ENCODE measurements around the gene ERRFI1. TPM values are rescaled to one million over a fixed set of nuclear protein-coding genes. Genes with fewer than 3 reads are reported as not detected.
"Not testable (repeated sequence)": the region's sequence is repeated elsewhere in the genome, so short reads cannot be mapped to it uniquely, and the experiment has no call there.

Gene ERRFI1, protein sequence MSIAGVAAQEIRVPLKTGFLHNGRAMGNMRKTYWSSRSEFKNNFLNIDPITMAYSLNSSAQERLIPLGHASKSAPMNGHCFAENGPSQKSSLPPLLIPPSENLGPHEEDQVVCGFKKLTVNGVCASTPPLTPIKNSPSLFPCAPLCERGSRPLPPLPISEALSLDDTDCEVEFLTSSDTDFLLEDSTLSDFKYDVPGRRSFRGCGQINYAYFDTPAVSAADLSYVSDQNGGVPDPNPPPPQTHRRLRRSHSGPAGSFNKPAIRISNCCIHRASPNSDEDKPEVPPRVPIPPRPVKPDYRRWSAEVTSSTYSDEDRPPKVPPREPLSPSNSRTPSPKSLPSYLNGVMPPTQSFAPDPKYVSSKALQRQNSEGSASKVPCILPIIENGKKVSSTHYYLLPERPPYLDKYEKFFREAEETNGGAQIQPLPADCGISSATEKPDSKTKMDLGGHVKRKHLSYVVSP
- total RNA-seq (100 to 1,000 TPM; 153 to 258 TPM), polyA plus RNA-seq (10 to 100 TPM; 33.3 to 87.6 TPM)
- long read RNA-seq, donor 1, transcript ERRFI1-201 (4 exons, 3,104 nt): major isoform, 27 of 76 reads
- long read RNA-seq, donor 1, partial matches to known transcripts: 27 of 76 reads
- long read RNA-seq, donor 1, other reads (novel, unspliced or antisense): 16 of 76 reads
- long read RNA-seq, donor 2, transcript ERRFI1-201 (4 exons, 3,104 nt): major isoform, 27 of 53 reads
- long read RNA-seq, donor 2, partial matches to known transcripts: 2 of 53 reads
- long read RNA-seq, donor 2, other reads (novel, unspliced or antisense): 23 of 53 reads

DNA sequence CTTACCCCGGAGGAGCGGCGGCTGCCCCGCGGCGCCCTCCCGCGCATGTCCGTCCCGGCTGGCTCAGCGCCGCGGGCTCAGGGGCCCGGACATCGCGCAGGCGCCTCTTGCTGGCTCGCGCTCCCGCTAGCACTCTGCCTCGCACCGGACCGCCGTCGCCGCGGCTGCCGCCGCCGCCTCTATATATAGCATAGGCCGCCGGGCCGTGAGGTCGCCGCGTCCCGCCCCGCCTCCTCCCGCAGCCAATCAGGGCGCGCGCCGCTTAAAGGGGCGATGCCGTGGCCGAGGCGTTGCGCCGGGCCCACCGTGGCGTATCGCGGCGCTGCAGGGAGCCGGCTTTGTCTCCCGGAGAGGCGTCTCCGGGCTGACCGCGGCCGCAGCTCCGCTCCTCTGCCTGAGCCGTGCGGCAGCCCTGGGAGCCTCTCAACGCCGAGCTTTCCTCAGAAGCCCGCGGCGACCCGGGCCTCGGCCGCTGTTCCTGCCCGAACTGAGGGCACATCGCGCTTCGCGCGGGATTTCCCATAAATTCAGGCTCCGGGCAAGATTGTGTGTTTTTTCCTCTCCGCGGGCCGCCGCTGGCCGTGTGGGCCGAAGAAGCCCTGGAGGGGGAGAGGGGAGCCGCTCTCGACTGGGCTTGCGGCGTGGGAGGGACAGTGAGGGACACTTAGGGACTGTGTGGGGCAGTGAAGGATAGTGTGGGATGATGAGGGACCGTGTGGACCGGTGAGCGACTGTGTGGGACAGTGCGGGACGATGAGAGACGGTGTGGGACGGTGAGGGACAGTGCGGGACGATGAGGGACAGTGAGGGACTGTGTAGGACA, at the start of gene ERRFI1:
Gene ERRFI1, minus strand, starts transcription at position 157 of the 823 bp plus-strand sequence. CDS start 10,690 bp downstream, outside the sequence.
- Histone ChIP-seq H3K36me3 (ENCODE audit: control insufficient read depth in 1 of 2, insufficient read depth in 2 of 2, low read length in 1 of 2) (no peaks in the 10 kb centered on the region), H3K4me1 (ENCODE audit: control insufficient read depth in 1 of 2, insufficient read depth in 2 of 2, low read length in 2 of 2) (peaks cover 2 to 5% of the 10 kb centered on the region in 2 donors), H3K4me3 (ENCODE audit: low read length in 2 of 2) (peak within 1 kb of the TSS; percentile 77 to 98), H3K9me3 (ENCODE audit: control insufficient read depth, low read length) (no peaks in the 10 kb centered on the region), H3K27ac (ENCODE audit: low read depth in 1 of 2, low read length in 2 of 2) (peak within 1 kb of the TSS; percentile 90 to 91), H3K27me3 (ENCODE audit: control insufficient read depth in 1 of 2, insufficient read depth in 2 of 2, low read length in 1 of 2) (no peaks in the 10 kb centered on the region)
- DNase-seq: peak; percentile 96 to 98
- intact Hi-C loops (cut with DNase I): loop anchor here (5.0 kb wide), 2 partner anchors 96 to 176 kb away; no protein-coding TSS in a partner anchor
- ATAC-seq (ENCODE audit: low FRiP score): peak; percentile 95
- WGBS, 2 donors: 1 to 2% methylated on average over 71 to 98 of the region's 98 CpGs

DNA sequence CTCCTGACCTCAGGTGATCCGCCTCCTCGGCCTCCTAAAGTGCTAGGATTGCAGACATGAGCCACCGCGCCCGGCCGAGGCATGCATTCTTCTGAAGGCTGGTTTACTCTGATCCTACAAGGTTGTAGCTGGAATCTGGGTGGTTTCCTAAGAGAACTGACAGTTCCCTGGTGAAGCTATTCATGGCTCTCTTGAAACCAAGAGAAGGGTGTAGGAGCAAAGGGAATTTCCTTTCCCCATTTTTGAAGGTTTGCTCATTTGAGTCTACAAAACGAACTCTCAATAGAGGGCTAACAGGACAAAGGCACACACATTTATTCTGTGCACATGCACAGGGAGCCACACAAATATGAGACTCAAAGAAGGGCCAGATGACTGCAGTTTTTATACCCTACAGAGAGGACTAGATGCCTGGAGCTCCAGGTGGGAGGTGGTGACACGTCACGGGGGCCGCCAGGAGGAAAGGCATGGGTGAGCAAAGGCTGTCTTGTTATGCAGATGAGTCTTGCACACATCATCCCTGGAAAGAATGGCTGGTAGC, 49.5 kb upstream of the ERRFI1 start:
- intact Hi-C loops (cut with DNase I): loop anchor here in 1 of 2 donors (2.0 kb wide), 1 partner anchor 13 kb away; no protein-coding TSS in a partner anchor
- H3K36me3 ChIP-seq (ENCODE audit: control insufficient read depth in 1 of 2, insufficient read depth in 2 of 2, low read length in 1 of 2): no peaks in the 10 kb centered on the region
- ATAC-seq (ENCODE audit: low FRiP score) (no peak), DNase-seq (no peak)
- H3K4me3 ChIP-seq (ENCODE audit: low read length in 2 of 2): no peak overlapping the region
- H3K4me1 ChIP-seq (ENCODE audit: control insufficient read depth in 1 of 2, insufficient read depth in 2 of 2, low read length in 2 of 2): peaks cover 0 to 2% of the 10 kb centered on the region in 2 donors
- no peaks in the 10 kb centered on the region for H3K9me3 ChIP-seq (ENCODE audit: control insufficient read depth, low read length)
- H3K27ac ChIP-seq (ENCODE audit: low read depth in 1 of 2, low read length in 2 of 2): peak overlapping the region in 1 of 2 donors; percentile 31
- H3K27me3 ChIP-seq (ENCODE audit: control insufficient read depth in 1 of 2, insufficient read depth in 2 of 2, low read length in 1 of 2): no peaks in the 10 kb centered on the region
- 67 to 79% methylated on average over 10 of the region's 10 CpGs for WGBS, 2 donors

GRCh38 chr1:8073112-8073855, 47.2 kb upstream of the ERRFI1 start:
- no peak for ATAC-seq (ENCODE audit: low FRiP score)

GRCh38 chr1:8070381-8070811, 44.3 kb upstream of the ERRFI1 start:
- Histone ChIP-seq H3K4me1 (ENCODE audit: control insufficient read depth in 1 of 2, insufficient read depth in 2 of 2, low read length in 2 of 2) (no peaks in the 10 kb centered on the region), H3K9me3 (ENCODE audit: control insufficient read depth, low read length) (no peaks in the 10 kb centered on the region), H3K4me3 (ENCODE audit: low read length in 2 of 2) (no peak overlapping the region), H3K36me3 (ENCODE audit: control insufficient read depth in 1 of 2, insufficient read depth in 2 of 2, low read length in 1 of 2) (no peaks in the 10 kb centered on the region), H3K27me3 (ENCODE audit: control insufficient read depth in 1 of 2, insufficient read depth in 2 of 2, low read length in 1 of 2) (no peaks in the 10 kb centered on the region), H3K27ac (ENCODE audit: low read depth in 1 of 2, low read length in 2 of 2) (no peak overlapping the region)
- WGBS, 2 donors: 44 to 45% methylated on average over 10 of the region's 10 CpGs
- no peak for DNase-seq
- intact Hi-C loops (cut with DNase I): no loop called here
- ATAC-seq (ENCODE audit: low FRiP score): no peak

More at GRCh38 chr1:8073112-8073855, 47.2 kb upstream of the ERRFI1 start:
- 63 to 65% methylated on average over 7 of the region's 7 CpGs for WGBS, 2 donors
- DNase-seq: no peak
- intact Hi-C loops (cut with DNase I): no loop called here
- Histone ChIP-seq H3K4me3 (ENCODE audit: low read length in 2 of 2) (no peak overlapping the region), H3K4me1 (ENCODE audit: control insufficient read depth in 1 of 2, insufficient read depth in 2 of 2, low read length in 2 of 2) (peaks cover 0 to 2% of the 10 kb centered on the region in 2 donors), H3K27ac (ENCODE audit: low read depth in 1 of 2, low read length in 2 of 2) (no peak overlapping the region), H3K9me3 (ENCODE audit: control insufficient read depth, low read length) (no peaks in the 10 kb centered on the region), H3K36me3 (ENCODE audit: control insufficient read depth in 1 of 2, insufficient read depth in 2 of 2, low read length in 1 of 2) (no peaks in the 10 kb centered on the region), H3K27me3 (ENCODE audit: control insufficient read depth in 1 of 2, insufficient read depth in 2 of 2, low read length in 1 of 2) (no peaks in the 10 kb centered on the region)

DNA sequence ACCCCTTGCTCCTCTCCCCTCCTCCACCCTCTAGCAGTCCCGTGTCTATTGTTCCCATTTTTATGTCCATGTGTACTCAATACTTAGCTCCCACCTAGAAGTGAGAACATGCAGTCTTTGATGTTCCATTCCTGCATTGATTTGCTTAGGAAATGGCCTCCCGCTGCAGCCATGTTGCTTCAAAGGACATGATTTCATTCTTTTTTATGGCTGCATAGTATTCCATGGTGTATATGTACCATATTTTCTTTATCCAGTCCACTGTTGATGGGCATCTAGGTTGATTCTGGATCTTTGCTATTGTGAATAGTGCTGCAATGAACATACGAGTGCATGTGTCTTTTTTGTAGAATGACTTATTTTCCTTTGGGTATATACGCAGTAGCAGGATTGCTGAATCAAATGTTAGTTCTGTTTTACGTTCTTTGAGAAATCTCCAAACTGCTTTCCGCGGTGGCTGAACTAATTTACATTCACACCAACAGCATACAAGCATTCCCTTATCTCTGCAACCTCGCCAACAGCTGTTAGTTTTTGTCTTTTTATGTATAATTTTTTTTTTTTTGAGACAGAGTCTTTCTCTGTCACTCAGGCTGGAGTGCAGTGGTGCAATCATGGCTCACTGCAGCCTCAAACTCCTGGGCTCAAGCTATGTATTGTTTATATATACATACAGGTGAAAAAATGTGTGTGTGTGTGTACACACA, 43.7 kb upstream of the ERRFI1 start:
- H3K36me3 ChIP-seq (ENCODE audit: control insufficient read depth in 1 of 2, insufficient read depth in 2 of 2, low read length in 1 of 2); H3K4me1 ChIP-seq (ENCODE audit: control insufficient read depth in 1 of 2, insufficient read depth in 2 of 2, low read length in 2 of 2); H3K9me3 ChIP-seq (ENCODE audit: control insufficient read depth, low read length); DNase-seq; H3K27me3 ChIP-seq (ENCODE audit: control insufficient read depth in 1 of 2, insufficient read depth in 2 of 2, low read length in 1 of 2); H3K27ac ChIP-seq (ENCODE audit: low read depth in 1 of 2, low read length in 2 of 2); intact Hi-C loops (cut with DNase I); H3K4me3 ChIP-seq (ENCODE audit: low read length in 2 of 2); ATAC-seq (ENCODE audit: low FRiP score): not testable (repeated sequence)
- WGBS, 2 donors: 95% methylated on average over 8 of the region's 8 CpGs

DNA sequence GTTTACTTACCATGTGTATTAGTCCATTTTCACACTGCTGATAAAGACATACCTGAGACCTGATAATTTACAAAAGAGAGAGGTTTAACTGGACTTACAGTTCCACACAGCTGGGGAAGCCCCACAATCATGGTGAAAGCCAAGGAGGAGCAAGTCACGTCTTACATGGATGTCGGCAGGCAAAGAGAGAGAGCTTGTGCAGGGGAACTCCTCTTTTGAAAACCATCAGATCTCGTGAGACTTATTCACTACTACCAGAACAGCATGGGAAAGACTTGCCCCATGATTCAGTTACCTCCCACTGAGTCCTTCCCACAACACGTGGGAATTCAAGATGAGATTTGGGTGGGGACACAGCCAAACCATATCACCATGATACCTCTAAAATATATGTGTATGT, 39.3 kb upstream of the ERRFI1 start:
- peaks cover 0 to 5% of the 10 kb centered on the region in 2 donors for H3K4me1 ChIP-seq (ENCODE audit: control insufficient read depth in 1 of 2, insufficient read depth in 2 of 2, low read length in 2 of 2)
- no peak overlapping the region for H3K27ac ChIP-seq (ENCODE audit: low read depth in 1 of 2, low read length in 2 of 2)
- no peaks in the 10 kb centered on the region for H3K36me3 ChIP-seq (ENCODE audit: control insufficient read depth in 1 of 2, insufficient read depth in 2 of 2, low read length in 1 of 2)
- WGBS, 2 donors: 86 to 87% methylated on average over 4 of the region's 4 CpGs
- no peak overlapping the region for H3K4me3 ChIP-seq (ENCODE audit: low read length in 2 of 2)
- DNase-seq (no peak), ATAC-seq (ENCODE audit: low FRiP score) (no peak)
- H3K27me3 ChIP-seq (ENCODE audit: control insufficient read depth in 1 of 2, insufficient read depth in 2 of 2, low read length in 1 of 2): no peaks in the 10 kb centered on the region
- no peaks in the 10 kb centered on the region for H3K9me3 ChIP-seq (ENCODE audit: control insufficient read depth, low read length)
- intact Hi-C loops (cut with DNase I): no loop called here

DNA sequence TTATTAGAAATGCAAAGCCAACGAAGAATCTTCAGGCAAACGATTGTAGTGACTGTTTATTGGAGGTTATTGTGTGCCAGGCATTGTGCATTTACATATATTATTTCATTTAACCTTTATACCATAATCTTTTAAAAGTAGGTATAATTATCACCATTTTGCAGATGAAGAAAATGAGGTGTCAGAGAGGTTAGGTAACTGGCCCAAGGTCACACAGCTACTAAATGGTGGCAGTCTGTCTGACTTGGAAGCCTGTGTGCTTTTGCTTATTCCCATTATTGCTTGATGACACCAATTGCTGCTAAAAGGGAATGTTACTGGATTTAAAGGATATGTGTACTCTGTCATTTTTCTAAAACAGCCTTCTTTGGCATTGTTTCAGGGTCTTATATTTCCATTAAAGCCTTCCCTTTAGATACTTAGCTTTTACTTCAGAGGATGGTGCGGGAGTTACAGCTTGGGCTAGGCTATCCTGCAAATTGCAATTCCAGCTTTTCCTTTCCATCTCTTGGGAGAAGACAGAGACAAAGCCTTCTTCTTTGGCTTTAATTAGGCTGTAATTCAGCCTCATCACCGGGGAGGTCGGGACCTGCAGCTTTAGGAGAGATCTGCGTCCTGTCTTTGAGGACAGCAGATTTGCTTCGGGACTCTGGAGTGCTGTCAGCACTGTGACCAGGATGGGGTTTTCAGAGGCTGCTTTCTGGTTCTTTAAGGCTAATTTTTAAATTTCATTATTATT, 37.4 kb upstream of the ERRFI1 start:
- 83 to 86% methylated on average over 7 of the region's 7 CpGs for WGBS, 2 donors

More for the DNA sequence above, 37.4 kb upstream of the ERRFI1 start:
- Histone ChIP-seq H3K36me3 (ENCODE audit: control insufficient read depth in 1 of 2, insufficient read depth in 2 of 2, low read length in 1 of 2) (no peaks in the 10 kb centered on the region), H3K9me3 (ENCODE audit: control insufficient read depth, low read length) (no peaks in the 10 kb centered on the region), H3K27ac (ENCODE audit: low read depth in 1 of 2, low read length in 2 of 2) (no peak overlapping the region), H3K27me3 (ENCODE audit: control insufficient read depth in 1 of 2, insufficient read depth in 2 of 2, low read length in 1 of 2) (no peaks in the 10 kb centered on the region), H3K4me3 (ENCODE audit: low read length in 2 of 2) (no peak overlapping the region), H3K4me1 (ENCODE audit: control insufficient read depth in 1 of 2, insufficient read depth in 2 of 2, low read length in 2 of 2) (peaks cover under 1 to 5% of the 10 kb centered on the region in 2 donors)
- DNase-seq (no peak), ATAC-seq (ENCODE audit: low FRiP score) (no peak)
- intact Hi-C loops (cut with DNase I): loop anchor here in 1 of 2 donors (2.0 to 5.0 kb wide), 2 partner anchors 13 to 59 kb away; no protein-coding TSS in a partner anchor

Data from aorta (tissue), 5 donors.